HepG2 (cell line): ENCODE measurements around the gene SLC23A3. TPM values are rescaled to one million over a fixed set of nuclear protein-coding genes. Genes with fewer than 3 reads are reported as not detected.

Experiments used
- DNMT3B ChIP-seq: conservative IDR thresholded peaks from 2 replicates; pipeline ENCODE4 v1.6.1; 2016; ENCODE audit warnings: missing biosample characterization, control low read depth
- ELF4 ChIP-seq: sonication (generic); formaldehyde crosslinking; IDR thresholded peaks from 2 replicates; pipeline ENCODE4 v1.5.0; 2020; ENCODE audit warnings: missing genetic modification reagents, mild to moderate bottlenecking, moderate library complexity, borderline replicate concordance
- GTF3A ChIP-seq: sonication (generic); formaldehyde crosslinking; conservative IDR thresholded peaks from 2 replicates; pipeline ENCODE4 v1.4.0; 2020; ENCODE audit warnings: mild to moderate bottlenecking, missing genetic modification reagents
- JUNB ChIP-seq: sonication (generic); formaldehyde crosslinking; IDR thresholded peaks from 2 replicates; pipeline ENCODE4 v1.8.0; 2022; ENCODE audit warnings: missing genetic modification reagents, mild to moderate bottlenecking, borderline replicate concordance
- KDM4B ChIP-seq: sonication (generic); formaldehyde crosslinking; IDR thresholded peaks from 2 replicates; pipeline ENCODE4 v1.4.0; 2020; ENCODE audit warnings: missing genetic modification reagents
- NCOA5 ChIP-seq: sonication (generic); formaldehyde crosslinking; IDR thresholded peaks from 2 replicates; pipeline ENCODE4 v1.4.0; 2020; ENCODE audit warnings: missing genetic modification reagents
- RBFOX2 ChIP-seq: fragments of 200-400 bp; formaldehyde crosslinking; IDR thresholded peaks from 2 replicates; pipeline ENCODE4 v1.6.1; 2017; ENCODE audit warnings: low read depth, mild to moderate bottlenecking, low read length
- RBM22 ChIP-seq: fragments of 200-400 bp; formaldehyde crosslinking; optimal IDR thresholded peaks from 2 replicates; pipeline ENCODE3; 2017; ENCODE audit warnings: mild to moderate bottlenecking, low read length, moderate library complexity
- SIN3B ChIP-seq: fragments of 150-350 bp; IDR thresholded peaks from 2 replicates; pipeline ENCODE4 v1.6.1; 2014; ENCODE audit warnings: low read length
- ZNF260 ChIP-seq: sonication (generic); formaldehyde crosslinking; IDR thresholded peaks from 2 replicates; pipeline ENCODE4 v1.4.0; 2020; ENCODE audit warnings: missing genetic modification reagents, low read depth, mild to moderate bottlenecking, borderline replicate concordance
- ZNF841 ChIP-seq: sonication (generic); formaldehyde crosslinking; IDR thresholded peaks from 2 replicates; pipeline ENCODE4 v1.8.1; 2023; ENCODE audit warnings: missing genetic modification reagents, borderline replicate concordance
- polyA plus RNA-seq, 8 experiments: library from polyadenylated mRNA; depleted of rRNA in 3 of 8; stranded (reverse) in 7 of 8; unstranded in 1 of 8; fragments of >200 nt; fragmentation: Illumina TruSeq in 4 of 8; extraction: Trizol in 4 of 8; gene quantifications; 2 replicates each; pipeline versions ENCODE4 v1.2.1 to v1.2.3, GENCODE V29; 2011 to 2016; ENCODE audit warnings: low read depth in 4 of 8, missing spikeins in 1 of 8, mixed read lengths in 1 of 8; ENCODE audit not compliant: insufficient read depth in 1 of 8
- total RNA-seq, 5 experiments: library from RNA; depleted of rRNA; stranded (reverse); fragments of >200 nt; fragmentation: Illumina TruSeq; extraction: Trizol; gene quantifications; 2 replicates each; pipeline ENCODE4 v1.2.3, GENCODE V29; 2016; ENCODE audit warnings: low read depth in 1 of 5
- TF ChIP-seq, protein P1 (sequence below): sonication (generic); formaldehyde crosslinking; IDR thresholded peaks from 2 replicates; pipeline ENCODE4 v1.8.0; 2022; ENCODE audit warnings: mild to moderate bottlenecking, missing genetic modification reagents, borderline replicate concordance
- TF ChIP-seq, protein P2 (sequence below): IDR thresholded peaks from 2 replicates; pipeline ENCODE4 v1.6.1; 2012; ENCODE audit warnings: low read length, improper control_type of control experiment
- TF ChIP-seq, protein P3 (sequence below), 2 experiments: sonication (generic) in 1 of 2; formaldehyde crosslinking in 1 of 2; IDR thresholded peaks; 2 replicates each; pipeline versions ENCODE4 v1.5.1 to v1.6.1; 2011 to 2020; ENCODE audit warnings: borderline replicate concordance in 1 of 2, low read depth in 1 of 2, low read length in 1 of 2, mild to moderate bottlenecking in 1 of 2, missing genetic modification reagents in 1 of 2, moderate library complexity in 1 of 2
- TF ChIP-seq, protein P4 (sequence below): sonication (generic); formaldehyde crosslinking; IDR thresholded peaks from 2 replicates; pipeline ENCODE4 v1.4.0; 2020; ENCODE audit warnings: missing genetic modification reagents, low read depth, mild to moderate bottlenecking, borderline replicate concordance
- TF ChIP-seq, protein P5 (sequence below): sonication (generic); formaldehyde crosslinking; IDR thresholded peaks from 2 replicates; pipeline ENCODE4 v1.8.0; 2022; ENCODE audit warnings: mild to moderate bottlenecking, missing genetic modification reagents, moderate library complexity

SLC23A3 gene
- total and polyA plus RNA-seq, 2 of the 13 experiments (the other 11 are each of a cell fraction or from before 2014, with no cell fraction given): 0.38 to 0.78 TPM

DNA sequence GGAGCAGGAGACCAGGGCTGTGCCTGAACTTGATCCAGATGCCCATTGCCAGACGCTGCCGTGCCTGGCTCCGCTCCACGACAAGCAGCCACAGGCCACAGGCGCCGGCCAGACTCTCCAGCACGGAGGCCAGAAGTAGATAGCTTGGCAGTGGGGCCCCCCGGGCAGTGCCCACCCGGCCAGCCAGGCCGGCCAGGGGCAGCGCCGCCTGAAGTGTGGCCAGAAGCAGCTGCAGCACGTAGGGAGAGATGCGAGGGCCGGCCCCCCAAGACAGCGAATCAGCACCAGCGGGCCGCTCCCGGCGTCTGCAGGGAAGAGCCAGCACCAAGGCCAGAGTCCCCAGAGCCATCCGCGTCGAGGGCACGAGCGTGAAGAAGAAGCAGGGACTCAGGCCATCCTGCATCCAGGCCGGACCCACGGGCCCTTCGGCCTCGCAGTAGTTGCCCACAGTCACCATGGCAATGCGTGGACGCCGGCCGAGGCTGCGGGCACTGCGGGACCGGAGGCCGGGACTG, 48.4 kb upstream of the SLC23A3 start (continued):
- TF ChIP-seq JUNB (CRISPR knock-in tag): peak; percentile 52; the same call in 1 of the 2 replicates
- TF ChIP-seq, protein P1, sequence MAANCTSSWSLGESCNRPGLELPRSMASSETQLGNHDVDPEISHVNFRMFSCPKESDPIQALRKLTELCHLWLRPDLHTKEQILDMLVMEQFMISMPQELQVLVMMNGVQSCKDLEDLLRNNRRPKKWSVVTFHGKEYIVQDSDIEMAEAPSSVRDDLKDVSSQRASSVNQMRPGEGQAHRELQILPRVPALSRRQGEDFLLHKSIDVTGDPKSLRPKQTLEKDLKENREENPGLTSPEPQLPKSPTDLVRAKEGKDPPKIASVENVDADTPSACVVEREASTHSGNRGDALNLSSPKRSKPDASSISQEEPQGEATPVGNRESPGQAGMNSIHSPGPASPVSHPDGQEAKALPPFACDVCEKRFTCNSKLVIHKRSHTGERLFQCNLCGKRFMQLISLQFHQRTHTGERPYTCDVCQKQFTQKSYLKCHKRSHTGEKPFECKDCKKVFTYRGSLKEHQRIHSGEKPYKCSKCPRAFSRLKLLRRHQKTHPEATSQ (CRISPR knock-in tag): no peak
- TF ChIP-seq SIN3B: no peak
- peak; percentile 24; the same call in 1 of the 2 replicates for TF ChIP-seq ELF4 (CRISPR knock-in tag)
- TF ChIP-seq RBM22: no peak
- TF ChIP-seq, protein P2, sequence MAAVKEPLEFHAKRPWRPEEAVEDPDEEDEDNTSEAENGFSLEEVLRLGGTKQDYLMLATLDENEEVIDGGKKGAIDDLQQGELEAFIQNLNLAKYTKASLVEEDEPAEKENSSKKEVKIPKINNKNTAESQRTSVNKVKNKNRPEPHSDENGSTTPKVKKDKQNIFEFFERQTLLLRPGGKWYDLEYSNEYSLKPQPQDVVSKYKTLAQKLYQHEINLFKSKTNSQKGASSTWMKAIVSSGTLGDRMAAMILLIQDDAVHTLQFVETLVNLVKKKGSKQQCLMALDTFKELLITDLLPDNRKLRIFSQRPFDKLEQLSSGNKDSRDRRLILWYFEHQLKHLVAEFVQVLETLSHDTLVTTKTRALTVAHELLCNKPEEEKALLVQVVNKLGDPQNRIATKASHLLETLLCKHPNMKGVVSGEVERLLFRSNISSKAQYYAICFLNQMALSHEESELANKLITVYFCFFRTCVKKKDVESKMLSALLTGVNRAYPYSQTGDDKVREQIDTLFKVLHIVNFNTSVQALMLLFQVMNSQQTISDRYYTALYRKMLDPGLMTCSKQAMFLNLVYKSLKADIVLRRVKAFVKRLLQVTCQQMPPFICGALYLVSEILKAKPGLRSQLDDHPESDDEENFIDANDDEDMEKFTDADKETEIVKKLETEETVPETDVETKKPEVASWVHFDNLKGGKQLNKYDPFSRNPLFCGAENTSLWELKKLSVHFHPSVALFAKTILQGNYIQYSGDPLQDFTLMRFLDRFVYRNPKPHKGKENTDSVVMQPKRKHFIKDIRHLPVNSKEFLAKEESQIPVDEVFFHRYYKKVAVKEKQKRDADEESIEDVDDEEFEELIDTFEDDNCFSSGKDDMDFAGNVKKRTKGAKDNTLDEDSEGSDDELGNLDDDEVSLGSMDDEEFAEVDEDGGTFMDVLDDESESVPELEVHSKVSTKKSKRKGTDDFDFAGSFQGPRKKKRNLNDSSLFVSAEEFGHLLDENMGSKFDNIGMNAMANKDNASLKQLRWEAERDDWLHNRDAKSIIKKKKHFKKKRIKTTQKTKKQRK: no peak
- peak; percentile 47; the same call in 1 of the 2 replicates for TF ChIP-seq NCOA5
- TF ChIP-seq RBFOX2: no peak
- TF ChIP-seq, protein P3, sequence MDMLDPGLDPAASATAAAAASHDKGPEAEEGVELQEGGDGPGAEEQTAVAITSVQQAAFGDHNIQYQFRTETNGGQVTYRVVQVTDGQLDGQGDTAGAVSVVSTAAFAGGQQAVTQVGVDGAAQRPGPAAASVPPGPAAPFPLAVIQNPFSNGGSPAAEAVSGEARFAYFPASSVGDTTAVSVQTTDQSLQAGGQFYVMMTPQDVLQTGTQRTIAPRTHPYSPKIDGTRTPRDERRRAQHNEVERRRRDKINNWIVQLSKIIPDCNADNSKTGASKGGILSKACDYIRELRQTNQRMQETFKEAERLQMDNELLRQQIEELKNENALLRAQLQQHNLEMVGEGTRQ (IDR thresholded peaks at IDR 0.05; ENCODE audit: low read depth, low read length): no peak
- TF ChIP-seq, protein P3 (CRISPR knock-in tag; IDR thresholded peaks at IDR 0.05; ENCODE audit: borderline replicate concordance): no peak
- 0 out of 2 replicates have a peak, but pooled peaks have one; percentile 7 for TF ChIP-seq DNMT3B
- TF ChIP-seq ZNF841 (CRISPR knock-in tag): peak; percentile 66; the same call in 1 of the 2 replicates
- TF ChIP-seq, protein P4, sequence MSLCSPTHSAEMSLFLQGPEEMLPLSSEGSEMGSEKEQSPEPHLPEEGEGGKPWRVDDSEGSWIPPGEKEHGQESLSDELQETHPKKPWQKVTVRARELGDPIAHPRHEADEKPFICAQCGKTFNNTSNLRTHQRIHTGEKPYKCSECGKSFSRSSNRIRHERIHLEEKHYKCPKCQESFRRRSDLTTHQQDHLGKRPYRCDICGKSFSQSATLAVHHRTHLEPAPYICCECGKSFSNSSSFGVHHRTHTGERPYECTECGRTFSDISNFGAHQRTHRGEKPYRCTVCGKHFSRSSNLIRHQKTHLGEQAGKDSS (CRISPR knock-in tag): peak; percentile 11; the same call in 1 of the 2 replicates
- TF ChIP-seq KDM4B (CRISPR knock-in tag): no peak
- TF ChIP-seq ZNF260 (CRISPR knock-in tag): no peak
- TF ChIP-seq GTF3A (CRISPR knock-in tag): peak; percentile 66
- TF ChIP-seq, protein P5, sequence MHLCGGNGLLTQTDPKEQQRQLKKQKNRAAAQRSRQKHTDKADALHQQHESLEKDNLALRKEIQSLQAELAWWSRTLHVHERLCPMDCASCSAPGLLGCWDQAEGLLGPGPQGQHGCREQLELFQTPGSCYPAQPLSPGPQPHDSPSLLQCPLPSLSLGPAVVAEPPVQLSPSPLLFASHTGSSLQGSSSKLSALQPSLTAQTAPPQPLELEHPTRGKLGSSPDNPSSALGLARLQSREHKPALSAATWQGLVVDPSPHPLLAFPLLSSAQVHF (CRISPR knock-in tag): peak; percentile 54; the same call in 1 of the 2 replicates
